DMS 273 treated with DMSO at 0.1 percent for 48 hours (cell line): Measurements from ENCODE around the gene CCND2.

ENCODE experiments used
- DNase-seq: peaks from one replicate; lab custom pipeline; 2025; lab: John Stamatoyannopoulos, UW

The CCND2 gene

GRCh38 chr12:4256043-4256826, 17.3 kb upstream of the CCND2 start:
- DNase-seq = no peak

GRCh38 chr12:4257442-4257841, 16.1 kb upstream of the CCND2 start:
- DNase-seq = no peak

GRCh38 chr12:4259099-4259498, 14.5 kb upstream of the CCND2 start:
- DNase-seq = no peak

- DNase-seq = no peak
These were observed 11.9 kb upstream of the CCND2 start for GRCh38 chr12:4261655-4262054.

- DNase-seq = no peak
These were observed 8.3 kb upstream of the CCND2 start for GRCh38 chr12:4265280-4265679.

- DNase-seq = no peak
These were observed 6.6 kb upstream of the CCND2 start for GRCh38 chr12:4266990-4267389.

- no peak for DNase-seq
These were observed 5.7 kb upstream of the CCND2 start for GRCh38 chr12:4267704-4268328.

- DNase-seq = no peak
These were observed 5.0 kb upstream of the CCND2 start for GRCh38 chr12:4268329-4269181.

GRCh38 chr12:4269279-4269991, 4.1 kb upstream of the CCND2 start:
- DNase-seq = no peak

- DNase-seq = no peak
These were observed 3.3 kb upstream of the CCND2 start for GRCh38 chr12:4270016-4270830.

GRCh38 chr12:4270831-4271716, 2.5 kb upstream of the CCND2 start:
- DNase-seq = no peak

GRCh38 chr12:4271717-4272423, 1.7 kb upstream of the CCND2 start:
- no peak for DNase-seq

- no peak for DNase-seq
These were observed 914 bp upstream of the CCND2 start for GRCh38 chr12:4272424-4273272.

GRCh38 chr12:4273273-4273651, 300 bp upstream of the CCND2 start:
- no peak for DNase-seq

GRCh38 chr12:4274396-4275015, 944 bp downstream of the CCND2 start:
- DNase-seq = no peak

- no peak for DNase-seq
These were observed 1.7 kb downstream of the CCND2 start for GRCh38 chr12:4275016-4275869.

GRCh38 chr12:4275870-4276301, 2.3 kb downstream of the CCND2 start:
- no peak for DNase-seq
